ENCODE measurements around the gene KIF3A.

The KIF3A gene

GRCh38 chr5:132667761-132668705 is 69.3 kb downstream of the KIF3A start:
- H3K27ac ChIP-seq, result no peak overlapping the region
- no peak for TF ChIP-seq CTCF (IDR thresholded peaks at IDR 0.05)
- no peak overlapping the region for H3K4me3 ChIP-seq
- peak; percentile 49 for DNase-seq (ENCODE audit: low spot score)

GRCh38 chr5:132667309-132667708 is 70.0 kb downstream of the KIF3A start:
- no peak overlapping the region for H3K4me3 ChIP-seq
- peak; percentile 53 for DNase-seq (ENCODE audit: low spot score)
- no peak overlapping the region for H3K27ac ChIP-seq
- no peak for TF ChIP-seq CTCF (IDR thresholded peaks at IDR 0.05)

GRCh38 chr5:132666310-132667123 is 70.8 kb downstream of the KIF3A start:
- Histone ChIP-seq H3K4me3 (no peak overlapping the region), H3K27ac (no peak overlapping the region)
- no peak for TF ChIP-seq CTCF (IDR thresholded peaks at IDR 0.05)
- peak; percentile 67 for DNase-seq (ENCODE audit: low spot score)

- TF ChIP-seq CTCF (IDR thresholded peaks at IDR 0.05), result no peak
- Histone ChIP-seq H3K4me3 (no peak overlapping the region), H3K27ac (no peak overlapping the region)
- peak; percentile 40 for DNase-seq (ENCODE audit: low spot score)
These were observed 71.7 kb downstream of the KIF3A start for GRCh38 chr5:132665574-132666080.

GRCh38 chr5:132664696-132665209 is 72.6 kb downstream of the KIF3A start:
- peak; percentile 60 for DNase-seq (ENCODE audit: low spot score)
- Histone ChIP-seq H3K27ac (no peak overlapping the region), H3K4me3 (no peak overlapping the region)
- no peak for TF ChIP-seq CTCF (IDR thresholded peaks at IDR 0.05)

GRCh38 chr5:132663771-132664695 is 73.3 kb downstream of the KIF3A start:
- peak; percentile 56 for DNase-seq (ENCODE audit: low spot score)
- no peak overlapping the region for H3K27ac ChIP-seq
- no peak for TF ChIP-seq CTCF (IDR thresholded peaks at IDR 0.05)

More at GRCh38 chr5:132663771-132664695, 73.3 kb downstream of the KIF3A start:
- no peak overlapping the region for H3K4me3 ChIP-seq
